ENCODE results near the gene GAL.

- TF ChIP-seq, protein P1, sequence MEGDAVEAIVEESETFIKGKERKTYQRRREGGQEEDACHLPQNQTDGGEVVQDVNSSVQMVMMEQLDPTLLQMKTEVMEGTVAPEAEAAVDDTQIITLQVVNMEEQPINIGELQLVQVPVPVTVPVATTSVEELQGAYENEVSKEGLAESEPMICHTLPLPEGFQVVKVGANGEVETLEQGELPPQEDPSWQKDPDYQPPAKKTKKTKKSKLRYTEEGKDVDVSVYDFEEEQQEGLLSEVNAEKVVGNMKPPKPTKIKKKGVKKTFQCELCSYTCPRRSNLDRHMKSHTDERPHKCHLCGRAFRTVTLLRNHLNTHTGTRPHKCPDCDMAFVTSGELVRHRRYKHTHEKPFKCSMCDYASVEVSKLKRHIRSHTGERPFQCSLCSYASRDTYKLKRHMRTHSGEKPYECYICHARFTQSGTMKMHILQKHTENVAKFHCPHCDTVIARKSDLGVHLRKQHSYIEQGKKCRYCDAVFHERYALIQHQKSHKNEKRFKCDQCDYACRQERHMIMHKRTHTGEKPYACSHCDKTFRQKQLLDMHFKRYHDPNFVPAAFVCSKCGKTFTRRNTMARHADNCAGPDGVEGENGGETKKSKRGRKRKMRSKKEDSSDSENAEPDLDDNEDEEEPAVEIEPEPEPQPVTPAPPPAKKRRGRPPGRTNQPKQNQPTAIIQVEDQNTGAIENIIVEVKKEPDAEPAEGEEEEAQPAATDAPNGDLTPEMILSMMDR (IDR thresholded peaks at IDR 0.05; ENCODE audit: insufficient read depth, low read length, poor library complexity, severe bottlenecking), result no peak
- no peak for TF ChIP-seq EZH2phosphoT487 (conservative IDR thresholded peaks at IDR 0.05; ENCODE audit: low read length)
Observed at GRCh38 chr11:68653486-68654430, 30.6 kb upstream of the GAL start.
